Heart left ventricle (tissue), 13 donors: ENCODE results near the gene MRPL36.

Experiments used
- CTCF ChIP-seq, 12 donors: fragments of 200-600 bp; sonication (generic) in 4 of 12; IDR thresholded peaks; one replicate each; pipeline versions ENCODE4 v1.5.0 to v1.8.0; 2018 to 2022; ENCODE audit warnings: antibody characterized with exemption in 12 of 12, mild to moderate bottlenecking in 5 of 12
- POLR2A ChIP-seq, 2 donors: fragments of 450-650 bp; IDR thresholded peaks; one replicate each; pipeline ENCODE4 v1.6.1; 2017; ENCODE audit warnings: antibody characterized with exemption in 2 of 2, mild to moderate bottlenecking in 2 of 2, moderate library complexity in 2 of 2
- donor health status: ischemic (EF 13 %, LVEDD 7.1; RV severe dilation, severe dysfunction).
- donor health status: DM: no; HTN: yes; CAD: no.
- donor health status: DM: no; HTN: no; CAD: no.
- donor health status: ischemic (EF 25% LVEDD 6.9; RV normal size, moderate dysfunction).
- donor health status: ischemic (EF 25% LVEDD 5.7; RV mildly dilated, moderate dysfunction).
- donor health status: ischemic (EF 35%, LVEDD 5.7; RV mildly dilated, moderate dysfunction).
- donor health status: nonischemic (EF 11% LVEDD 7.7; RV severe dilation, severe dysfunction).
- donor health status: DM: yes; HTN: yes; CAD: no.
- donor health status: PGD.
- donor health status: ischemic (EF 29% LVEDD 5.4; RV normal size, mild dysfunction).
- donor health status: nonischemic (EF 23%, LVEDD 6.1; RV moderate dilation, normal function).

GRCh38 chr5:1755321-1755949, 44.2 kb downstream of the MRPL36 start:
- TF ChIP-seq CTCF (IDR thresholded peaks at IDR 0.05) = no peak
- TF ChIP-seq POLR2A (IDR thresholded peaks at IDR 0.05) = no peak
